GM19328 (cell line): ENCODE measurements around the gene GLRB.
"Not testable (repeated sequence)": the region's sequence is repeated elsewhere in the genome, so short reads cannot be mapped to it uniquely, and the experiment has no call there.

Experiments used
- ATAC-seq: cut with Tn5 transposase; IDR thresholded peaks from one replicate; pipeline ENCODE4 v1.9.1; 2021; ENCODE audit warnings: mild to moderate bottlenecking, moderate library complexity; ENCODE audit not compliant: unreplicated experiment

GLRB gene

DNA sequence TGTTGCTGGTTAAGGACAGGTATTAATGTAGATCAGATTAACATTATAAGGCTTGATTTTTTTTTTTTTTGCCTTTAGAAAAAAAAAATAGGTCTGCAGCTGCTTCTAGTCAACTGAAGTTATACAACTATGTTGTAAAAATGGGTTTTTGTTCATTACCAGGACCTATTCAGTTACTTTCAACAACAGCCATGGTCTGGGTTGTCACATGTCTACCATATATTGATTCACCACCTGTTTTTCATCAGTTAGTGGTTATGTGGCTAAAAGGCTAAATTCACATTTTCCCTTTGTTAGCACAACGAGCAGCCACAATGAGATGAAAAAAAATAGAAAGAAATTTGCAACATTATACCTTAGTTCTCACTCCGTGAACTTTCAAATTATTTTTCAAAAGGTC is 45.5 kb downstream of the GLRB start:
- no peak for ATAC-seq

DNA sequence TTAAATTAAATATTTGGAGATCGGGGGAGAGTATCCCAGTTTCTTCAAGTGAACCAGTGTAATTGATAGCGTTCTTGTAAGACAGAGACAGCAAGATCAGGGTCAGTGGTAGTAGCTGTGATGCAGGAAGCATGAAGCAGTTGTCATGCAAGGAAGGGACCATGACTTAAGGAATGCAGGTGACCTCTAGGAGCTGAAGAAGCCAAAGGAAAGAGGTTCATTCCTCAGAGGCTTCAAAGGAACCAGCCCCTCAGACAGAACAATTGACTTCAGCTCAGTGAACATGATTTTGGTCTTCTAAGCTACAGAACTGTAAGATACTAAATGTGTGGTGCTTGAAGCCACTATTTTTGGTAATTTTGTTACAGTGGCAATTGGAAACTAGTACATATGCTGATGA is 51.6 kb downstream of the GLRB start:
- ATAC-seq = no peak

DNA sequence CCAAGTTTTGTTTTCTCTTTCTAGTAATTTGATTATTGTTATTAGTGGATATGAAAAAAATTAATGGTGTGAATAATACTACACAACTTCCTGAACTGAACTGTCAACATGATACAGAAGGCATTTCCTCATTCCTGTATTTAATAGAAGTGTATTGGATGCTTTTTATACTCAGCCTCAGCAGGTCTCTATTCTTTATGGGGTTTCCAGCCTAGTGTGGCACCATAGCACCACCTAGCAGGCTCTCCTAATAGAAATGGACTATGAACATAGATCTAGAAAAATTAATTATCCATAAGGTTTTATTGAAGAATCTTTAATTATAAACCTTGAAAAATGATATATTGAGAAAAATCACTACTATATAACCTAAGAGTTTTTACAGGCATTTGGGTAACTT is 52.4 kb downstream of the GLRB start:
- no peak for ATAC-seq

DNA sequence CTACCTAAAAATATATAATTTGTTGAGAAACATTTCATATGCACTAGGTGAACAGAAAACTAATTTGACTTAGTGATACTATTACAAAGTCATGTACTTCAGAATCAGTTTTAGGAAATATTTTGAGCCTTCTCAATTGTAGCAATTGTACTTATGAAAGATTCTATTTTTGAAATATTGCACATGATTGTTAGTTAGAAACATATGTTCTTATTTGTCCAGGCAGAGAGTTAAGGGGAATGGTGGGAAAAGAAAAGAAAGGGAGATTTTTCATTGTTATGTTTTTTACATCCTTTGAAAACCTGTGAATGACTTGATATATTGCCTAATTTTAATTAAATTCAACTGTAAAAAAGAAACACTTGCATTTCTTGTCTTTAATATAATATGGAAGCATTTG is 66.0 kb downstream of the GLRB start:
- ATAC-seq = no peak

DNA sequence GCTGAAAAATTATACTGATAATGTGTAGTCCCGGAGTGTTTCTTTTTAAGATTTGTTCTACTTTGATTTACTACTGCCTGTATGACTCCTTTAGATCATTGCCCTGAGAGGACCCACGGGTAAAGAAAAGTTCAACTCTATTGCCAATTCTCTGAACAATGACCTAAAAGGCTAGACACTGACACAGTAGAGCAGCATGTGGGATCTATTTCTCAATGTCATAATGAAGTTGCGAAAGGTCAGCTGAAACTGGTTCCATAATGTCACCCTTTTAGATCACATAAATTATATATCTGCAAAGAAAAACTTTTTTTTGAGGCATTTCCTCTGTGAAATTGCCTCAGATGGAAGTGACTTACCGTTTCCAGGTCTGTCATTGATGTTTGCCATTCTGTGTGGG is 67.4 kb downstream of the GLRB start:
- no peak for ATAC-seq

DNA sequence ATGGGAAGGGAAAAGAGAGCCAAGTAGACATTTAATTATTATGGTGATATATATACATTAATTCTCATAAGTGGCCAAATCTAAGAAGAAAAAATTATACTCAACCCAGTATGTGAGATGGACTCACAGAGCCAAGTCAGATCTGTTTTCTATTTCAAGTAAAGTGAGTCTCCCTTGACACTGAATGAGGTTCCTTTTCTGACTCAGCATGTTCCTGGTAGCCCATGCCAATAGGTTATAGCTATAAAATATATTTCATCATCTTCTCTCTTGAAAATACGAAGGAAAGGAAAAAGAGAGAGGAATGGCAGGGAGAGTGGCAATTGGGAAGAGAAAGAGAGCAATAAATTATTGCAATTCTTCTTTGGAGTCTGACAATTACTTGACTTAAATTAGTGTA is 75.8 kb downstream of the GLRB start:
- ATAC-seq = no peak

DNA sequence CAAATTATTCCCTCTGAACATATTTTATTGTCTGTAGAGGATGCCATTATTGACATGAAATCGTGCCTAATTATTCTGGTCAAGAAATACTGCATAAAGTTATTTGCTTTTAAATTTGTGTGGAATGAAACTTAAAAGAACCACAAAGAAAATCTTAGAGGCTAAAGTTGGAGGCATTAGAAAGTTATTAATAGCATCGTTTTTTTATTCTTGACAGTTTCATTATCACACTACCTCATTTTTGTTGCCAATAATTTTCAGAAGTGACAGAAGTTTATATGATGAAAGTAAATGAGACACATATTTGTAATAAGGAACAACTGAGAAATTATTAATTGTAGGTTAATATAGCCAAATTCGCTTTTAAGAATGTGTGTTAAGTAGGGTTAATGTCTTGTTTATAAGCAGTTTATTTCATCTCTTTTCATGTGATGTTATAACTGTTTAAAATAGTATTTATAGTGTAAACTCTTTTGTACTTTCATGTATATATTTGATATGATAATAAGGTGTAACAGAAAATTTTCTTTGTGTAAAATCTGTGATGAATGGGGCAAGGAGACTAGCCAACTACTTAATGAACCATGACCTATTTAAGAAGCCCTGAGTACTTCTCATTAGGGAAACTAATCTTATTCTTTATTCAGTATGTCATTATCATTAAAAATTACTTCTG is 90.1 kb downstream of the GLRB start:
- no peak for ATAC-seq

DNA sequence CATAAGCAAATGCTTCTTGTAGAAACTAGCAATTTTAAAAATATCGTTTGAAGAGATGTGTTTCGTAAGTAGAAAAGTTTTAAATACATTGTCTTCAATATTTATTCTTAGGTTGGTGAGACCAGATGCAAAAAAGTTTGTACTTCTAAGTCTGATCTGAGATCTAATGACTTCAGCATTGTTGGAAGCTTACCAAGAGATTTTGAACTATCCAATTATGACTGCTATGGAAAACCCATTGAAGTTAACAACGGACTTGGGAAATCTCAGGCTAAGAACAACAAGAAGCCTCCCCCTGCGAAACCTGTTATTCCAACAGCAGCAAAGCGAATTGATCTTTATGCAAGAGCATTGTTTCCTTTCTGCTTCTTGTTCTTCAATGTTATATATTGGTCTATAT is 94.4 kb downstream of the GLRB start:
- ATAC-seq = no peak

DNA sequence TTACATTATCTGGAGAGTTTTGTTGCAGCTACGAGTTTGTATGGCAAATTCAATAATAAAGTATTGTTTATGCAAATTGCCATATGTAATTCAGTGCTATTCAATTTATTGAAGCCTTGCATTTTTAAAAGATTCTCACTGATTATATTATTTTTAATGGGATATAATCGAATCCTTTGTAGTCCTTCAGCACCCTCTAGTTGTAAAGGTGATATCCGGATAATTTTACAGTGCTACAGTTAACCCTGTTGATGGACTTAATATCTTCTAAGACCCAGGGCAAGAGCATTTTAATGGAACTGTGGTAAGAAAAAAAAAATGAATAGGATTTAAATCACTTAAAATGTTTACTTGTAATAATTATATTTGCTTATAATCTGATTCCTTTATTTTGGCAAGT is 96.1 kb downstream of the GLRB start:
- ATAC-seq = no peak

DNA sequence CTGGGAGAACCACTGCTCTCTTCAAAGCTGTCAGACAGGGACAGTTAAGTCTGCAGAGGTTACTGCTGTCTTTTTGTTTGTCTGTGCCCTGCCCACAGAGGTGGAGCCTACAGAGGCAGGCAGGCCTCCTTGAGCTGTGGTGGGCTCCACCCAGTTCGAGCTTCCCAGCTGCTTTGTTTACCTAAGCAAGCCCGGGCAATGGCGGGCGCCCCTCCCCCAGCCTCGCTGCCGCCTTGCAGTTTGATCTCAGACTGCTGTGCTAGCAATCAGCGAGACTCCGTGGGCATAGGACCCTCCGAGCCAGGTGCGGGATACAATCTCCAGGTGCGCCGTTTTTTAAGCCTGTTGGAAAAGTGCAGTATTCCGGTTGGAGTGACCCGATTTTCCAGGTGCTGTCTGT is 104.3 kb downstream of the GLRB start:
- not testable (repeated sequence) for ATAC-seq

DNA sequence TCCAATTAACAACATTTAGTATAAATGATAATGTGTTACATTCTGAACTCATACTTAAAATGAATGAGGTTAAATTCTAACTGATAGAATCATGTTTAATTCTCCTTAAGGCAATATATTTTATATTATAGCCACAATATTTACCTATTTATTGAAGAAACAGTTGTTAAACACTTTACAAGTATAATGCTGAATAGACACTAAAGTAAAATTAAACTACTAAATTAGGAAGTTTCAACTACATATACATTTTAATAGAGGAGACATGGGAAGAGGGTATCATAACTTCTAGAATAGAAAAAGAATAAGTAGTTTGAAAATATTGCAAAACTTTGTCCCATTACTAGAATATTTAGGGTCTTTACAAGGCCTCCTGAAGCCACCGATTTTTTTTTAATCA is 108.3 kb downstream of the GLRB start:
- ATAC-seq = no peak

DNA sequence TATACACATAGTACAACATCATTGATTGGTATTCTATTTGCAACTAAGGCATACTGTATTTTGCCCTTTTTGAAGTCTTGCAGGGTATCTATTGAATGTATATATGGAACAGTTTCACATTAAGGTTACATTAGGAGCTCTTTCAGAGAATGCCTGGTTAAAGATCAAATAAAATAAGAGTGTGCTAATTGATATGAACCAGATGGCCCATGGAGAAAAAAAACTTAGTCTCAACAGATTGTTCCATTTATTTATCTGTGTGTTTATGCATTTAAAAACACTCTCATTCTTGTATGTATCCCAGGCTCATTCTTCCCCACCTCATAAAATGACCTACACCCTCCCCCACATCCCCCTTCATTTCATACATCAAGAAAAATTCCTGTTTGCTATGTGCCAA is 109.4 kb downstream of the GLRB start:
- ATAC-seq = no peak

DNA sequence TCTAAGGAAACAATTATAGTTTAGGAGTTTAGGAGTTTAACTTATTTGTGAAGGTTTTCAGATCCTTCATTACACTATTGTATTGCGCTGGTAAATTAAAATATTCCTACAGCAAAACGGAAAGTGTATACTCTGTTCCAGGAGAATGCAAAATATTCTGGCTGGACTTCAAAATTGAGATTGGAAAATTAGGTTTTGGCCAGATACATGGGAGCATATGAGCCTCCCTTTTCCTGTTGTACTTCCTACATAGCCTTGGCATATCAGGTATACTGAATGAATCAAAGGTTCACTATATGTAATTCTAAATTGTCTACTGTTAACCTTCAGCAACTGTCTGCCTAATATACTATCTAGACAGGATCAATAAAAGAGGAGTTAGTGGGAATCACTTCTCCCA is 119.4 kb downstream of the GLRB start:
- no peak for ATAC-seq

DNA sequence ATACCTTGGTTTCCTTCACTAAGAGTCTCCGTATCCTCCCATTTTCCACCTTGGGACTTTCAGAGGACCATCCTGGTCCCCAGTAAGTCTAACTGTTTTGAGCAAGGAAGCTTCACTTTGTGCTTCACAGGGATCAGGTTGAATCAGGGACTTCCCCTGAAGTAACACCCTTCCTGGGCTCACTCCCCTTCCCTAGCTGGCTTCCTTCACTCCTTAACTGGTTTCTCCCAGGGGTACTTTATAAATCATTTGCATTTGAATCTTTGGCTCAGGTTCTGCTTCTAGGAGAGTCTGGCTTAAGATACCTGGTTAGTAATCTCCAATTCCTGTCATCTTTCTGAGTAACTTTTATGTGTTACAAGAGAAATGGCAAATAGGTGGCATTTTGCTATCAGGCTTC is 120.1 kb downstream of the GLRB start:
- ATAC-seq = no peak

DNA sequence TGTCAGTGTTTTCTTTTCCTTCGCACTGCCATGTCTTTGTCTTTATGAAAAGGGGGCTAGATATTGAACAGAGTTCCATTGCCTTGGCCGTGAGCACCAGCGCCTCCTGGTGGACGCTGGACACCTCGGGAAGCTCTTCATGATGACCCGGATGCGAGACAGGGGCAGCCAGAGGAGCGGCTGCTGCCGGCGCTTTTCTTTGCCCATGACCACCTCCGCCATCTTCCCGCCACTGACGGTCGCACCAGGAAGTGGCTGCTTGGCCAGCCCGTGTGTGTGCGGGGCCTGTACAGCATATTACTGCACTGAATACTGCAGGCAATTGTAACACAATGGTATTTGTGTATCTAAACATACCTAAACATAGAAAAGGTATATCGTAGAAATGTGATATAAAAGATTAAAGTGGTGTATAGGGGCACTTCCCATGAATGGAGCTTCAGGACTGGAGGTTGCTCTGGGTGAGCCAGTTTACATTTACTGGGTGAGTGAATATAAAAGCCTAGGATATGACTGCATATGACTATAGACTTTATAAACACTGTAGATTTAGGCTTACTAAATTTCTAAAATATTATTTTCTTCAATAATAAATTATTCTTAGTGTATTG is 128.8 kb downstream of the GLRB start:
- ATAC-seq = peak; percentile 62

DNA sequence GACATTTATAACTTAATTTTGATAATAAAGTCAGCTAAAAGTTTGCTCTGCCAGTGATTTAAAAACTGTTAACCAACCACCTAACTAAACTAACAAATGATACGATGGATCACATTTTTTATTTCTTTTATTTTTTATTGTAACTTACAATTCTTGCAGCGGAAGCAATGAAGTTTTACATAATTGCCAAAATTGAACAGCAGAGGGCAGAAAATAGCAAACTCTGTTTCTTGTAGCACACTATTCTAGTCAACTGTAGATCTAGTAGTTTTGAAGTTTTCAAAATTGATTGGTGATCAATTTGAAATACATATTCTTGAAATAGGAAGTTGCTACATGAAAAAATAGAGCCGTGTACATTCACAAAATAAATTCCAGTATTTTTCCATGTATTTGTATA is 141.8 kb downstream of the GLRB start:
- ATAC-seq = no peak

DNA sequence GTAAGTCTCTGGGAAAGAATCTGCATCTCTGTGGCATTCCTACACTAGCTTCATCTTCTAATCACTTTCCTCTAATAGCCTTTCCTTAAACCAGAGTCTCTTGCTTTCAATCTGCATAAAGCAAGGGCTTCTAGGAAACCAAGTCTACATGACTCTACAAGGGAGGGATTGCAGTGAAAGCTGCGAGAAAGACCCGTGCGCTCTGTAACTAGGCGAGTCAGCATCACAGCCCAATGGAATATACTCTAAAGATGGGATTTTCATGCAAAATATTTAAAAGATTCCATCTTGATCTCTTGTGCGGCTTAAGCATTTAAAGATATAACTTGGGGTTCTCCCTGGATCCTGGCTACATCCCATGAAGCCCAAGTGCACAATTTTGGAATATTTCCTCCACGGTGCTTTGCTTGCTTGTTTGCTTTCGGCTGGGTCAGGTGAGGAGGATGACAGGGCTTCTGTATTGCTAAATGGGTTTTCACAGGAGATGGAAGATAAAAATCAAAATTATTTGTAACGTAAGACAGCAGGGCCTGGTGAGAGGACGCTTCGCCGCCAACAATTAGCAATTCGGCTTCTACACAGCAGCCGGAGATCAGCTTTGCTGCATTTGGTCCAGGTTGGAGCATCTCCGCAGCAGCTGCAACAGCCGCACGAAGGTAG is 143.9 kb downstream of the GLRB start:
- ATAC-seq = no peak

DNA sequence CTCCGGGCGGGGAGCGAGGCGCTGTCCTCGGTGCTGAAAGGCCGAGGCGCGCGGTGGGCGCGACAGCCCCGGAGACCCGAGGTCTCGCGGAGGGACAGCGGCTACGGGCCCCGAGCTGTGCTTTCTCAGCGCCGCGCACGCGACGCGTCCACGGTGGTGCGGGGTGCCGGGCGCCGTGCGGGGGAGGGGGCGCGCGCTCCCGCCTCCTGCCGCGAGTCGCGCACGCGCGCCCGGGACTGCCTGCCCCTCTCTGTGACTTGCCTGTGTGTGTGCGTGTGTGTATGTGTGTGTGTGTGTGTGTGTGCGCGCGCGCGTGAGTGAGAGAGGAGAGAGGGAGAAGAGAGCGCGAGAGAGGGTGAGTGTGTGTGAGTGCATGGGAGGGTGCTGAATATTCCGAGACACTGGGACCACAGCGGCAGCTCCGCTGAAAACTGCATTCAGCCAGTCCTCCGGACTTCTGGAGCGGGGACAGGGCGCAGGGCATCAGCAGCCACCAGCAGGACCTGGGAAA is 144.5 kb downstream of the GLRB start, which contains the start of gene GRIA2:
TSS of gene GRIA2 (plus strand) at position 358 of the 511 bp plus-strand sequence. CDS start 315 bp downstream, outside the sequence.
- ATAC-seq = no peak

DNA sequence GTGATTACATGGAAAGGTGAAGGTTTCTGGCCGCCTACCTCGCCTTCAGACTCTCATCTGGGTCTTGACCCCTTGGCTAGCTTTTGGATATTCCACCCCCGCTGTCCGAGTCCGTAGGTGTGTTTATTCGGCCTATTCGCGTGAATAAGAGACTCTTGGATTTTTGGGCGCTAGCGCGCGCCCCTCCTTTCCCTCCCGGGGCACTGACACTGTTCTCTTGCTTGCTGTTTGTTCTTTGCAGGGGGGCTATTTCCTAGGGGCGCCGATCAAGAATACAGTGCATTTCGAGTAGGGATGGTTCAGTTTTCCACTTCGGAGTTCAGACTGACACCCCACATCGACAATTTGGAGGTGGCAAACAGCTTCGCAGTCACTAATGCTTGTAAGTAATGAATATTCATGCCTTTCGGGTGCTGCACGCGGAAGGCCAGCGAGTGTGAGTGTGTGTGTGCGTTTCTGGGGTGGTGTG is 145.5 kb downstream of the GLRB start:
- no peak for ATAC-seq
